H1 (cell line): ENCODE results near the gene KRTAP4-2.

ENCODE experiments used
- CTCF ChIP-seq, 3 experiments: IDR thresholded peaks; 1 replicate in 2 of 3; 2 replicates in 1 of 3; pipeline versions ENCODE4 v1.5.1 to v1.6.1; 2011; ENCODE audit warnings: low read length in 3 of 3, mild to moderate bottlenecking in 3 of 3, inconsistent platforms in 2 of 3, low read depth in 1 of 3, moderate library complexity in 1 of 3; ENCODE audit not compliant: insufficient read depth in 1 of 3; ENCODE audit errors: control extremely low read depth in 1 of 3
- JUN ChIP-seq: IDR thresholded peaks from 2 replicates; pipeline ENCODE4 v1.6.1; 2011; ENCODE audit warnings: low read depth, mild to moderate bottlenecking, improper control_type of control experiment, low read length

GRCh38 chr17:41184480-41184961 is 6.5 kb upstream of the KRTAP4-2 start, which contains the start of gene KRTAP4-1:
- TF ChIP-seq CTCF (IDR thresholded peaks at IDR 0.05; ENCODE audit: control extremely low read depth in 1 of 3, insufficient read depth in 1 of 3, low read depth in 1 of 3, low read length in 3 of 3) (no peak), JUN (no peak)
